Measurements from ENCODE around the gene IRAK3.

Gene IRAK3

DNA sequence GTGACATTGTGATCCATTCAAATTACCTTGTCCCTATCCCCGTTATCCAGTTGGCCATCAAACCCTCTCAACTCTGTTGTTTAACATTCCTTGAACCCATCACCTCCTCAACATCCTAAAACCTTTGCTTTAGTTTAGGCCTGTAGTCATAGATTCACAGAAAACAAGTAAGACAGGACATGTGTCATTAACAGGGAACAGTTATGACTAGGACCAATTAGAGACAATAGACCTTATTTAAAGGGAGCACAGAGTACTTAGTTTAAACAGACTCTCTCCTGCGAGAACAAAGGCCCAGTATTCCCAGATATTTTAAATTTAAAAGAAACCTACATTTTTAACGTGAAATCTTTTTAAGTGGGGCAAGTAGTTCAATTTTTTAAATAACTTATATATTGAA lies 93.2 kb downstream of the IRAK3 start:
- H2AFZ ChIP-seq (ENCODE audit: low read depth) = no peak overlapping the region

DNA sequence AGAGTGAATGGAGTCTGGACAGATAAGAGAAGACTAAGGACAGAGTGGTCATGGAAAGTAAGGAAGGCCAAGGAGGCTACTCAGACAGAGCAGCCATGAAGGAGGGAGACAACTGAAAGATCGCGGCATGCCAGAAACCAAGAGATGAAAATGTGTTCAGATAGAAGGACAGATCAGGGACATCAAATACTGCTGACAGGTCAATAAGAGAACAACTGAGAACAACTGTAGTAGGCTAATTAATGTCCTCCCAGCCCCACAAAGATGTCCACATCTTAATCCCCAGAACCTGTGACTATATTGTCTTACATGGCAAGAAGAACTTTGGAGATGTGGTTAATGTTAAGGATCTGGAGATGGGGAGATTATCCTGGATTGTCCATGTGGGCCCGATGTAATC lies 98.3 kb downstream of the IRAK3 start:
- Histone ChIP-seq H3K9ac (no peak overlapping the region), H3K27ac (no peak overlapping the region), H3K4me1 (ENCODE audit: low read depth, poor library complexity, severe bottlenecking) (no peaks in the 10 kb centered on the region), H3K27me3 (ENCODE audit: insufficient read depth, low read depth) (no peaks in the 10 kb centered on the region), H3K4me3 (IDR thresholded peaks at IDR 0.05; ENCODE audit: insufficient read depth, low read depth, low read length) (no peak overlapping the region), H3K36me3 (ENCODE audit: insufficient read depth) (no peaks in the 10 kb centered on the region), H3K4me2 (no peak overlapping the region), H2AFZ (ENCODE audit: low read depth) (no peak overlapping the region), H4K20me1 (ENCODE audit: insufficient read depth) (no peaks in the 10 kb centered on the region), H3K79me2 (ENCODE audit: insufficient read depth, low read depth) (no peaks in the 10 kb centered on the region)
- TF ChIP-seq, protein P1, sequence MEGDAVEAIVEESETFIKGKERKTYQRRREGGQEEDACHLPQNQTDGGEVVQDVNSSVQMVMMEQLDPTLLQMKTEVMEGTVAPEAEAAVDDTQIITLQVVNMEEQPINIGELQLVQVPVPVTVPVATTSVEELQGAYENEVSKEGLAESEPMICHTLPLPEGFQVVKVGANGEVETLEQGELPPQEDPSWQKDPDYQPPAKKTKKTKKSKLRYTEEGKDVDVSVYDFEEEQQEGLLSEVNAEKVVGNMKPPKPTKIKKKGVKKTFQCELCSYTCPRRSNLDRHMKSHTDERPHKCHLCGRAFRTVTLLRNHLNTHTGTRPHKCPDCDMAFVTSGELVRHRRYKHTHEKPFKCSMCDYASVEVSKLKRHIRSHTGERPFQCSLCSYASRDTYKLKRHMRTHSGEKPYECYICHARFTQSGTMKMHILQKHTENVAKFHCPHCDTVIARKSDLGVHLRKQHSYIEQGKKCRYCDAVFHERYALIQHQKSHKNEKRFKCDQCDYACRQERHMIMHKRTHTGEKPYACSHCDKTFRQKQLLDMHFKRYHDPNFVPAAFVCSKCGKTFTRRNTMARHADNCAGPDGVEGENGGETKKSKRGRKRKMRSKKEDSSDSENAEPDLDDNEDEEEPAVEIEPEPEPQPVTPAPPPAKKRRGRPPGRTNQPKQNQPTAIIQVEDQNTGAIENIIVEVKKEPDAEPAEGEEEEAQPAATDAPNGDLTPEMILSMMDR (conservative IDR thresholded peaks at IDR 0.05; ENCODE audit: low read depth, low read length) = no peak

More for the DNA sequence above, 93.2 kb downstream of the IRAK3 start:
- TF ChIP-seq, protein P1 (conservative IDR thresholded peaks at IDR 0.05; ENCODE audit: low read depth, low read length) = no peak
- H4K20me1 ChIP-seq (ENCODE audit: insufficient read depth) = no peaks in the 10 kb centered on the region
- no peaks in the 10 kb centered on the region for H3K79me2 ChIP-seq (ENCODE audit: insufficient read depth, low read depth)
- no peak overlapping the region for H3K4me3 ChIP-seq (IDR thresholded peaks at IDR 0.05; ENCODE audit: insufficient read depth, low read depth, low read length)
- H3K36me3 ChIP-seq (ENCODE audit: insufficient read depth) = no peaks in the 10 kb centered on the region
- H3K9ac ChIP-seq = no peak overlapping the region
- no peak overlapping the region for H3K27ac ChIP-seq
- H3K27me3 ChIP-seq (ENCODE audit: insufficient read depth, low read depth) = no peaks in the 10 kb centered on the region
- H3K4me1 ChIP-seq (ENCODE audit: low read depth, poor library complexity, severe bottlenecking) = no peaks in the 10 kb centered on the region
- no peak overlapping the region for H3K4me2 ChIP-seq

DNA sequence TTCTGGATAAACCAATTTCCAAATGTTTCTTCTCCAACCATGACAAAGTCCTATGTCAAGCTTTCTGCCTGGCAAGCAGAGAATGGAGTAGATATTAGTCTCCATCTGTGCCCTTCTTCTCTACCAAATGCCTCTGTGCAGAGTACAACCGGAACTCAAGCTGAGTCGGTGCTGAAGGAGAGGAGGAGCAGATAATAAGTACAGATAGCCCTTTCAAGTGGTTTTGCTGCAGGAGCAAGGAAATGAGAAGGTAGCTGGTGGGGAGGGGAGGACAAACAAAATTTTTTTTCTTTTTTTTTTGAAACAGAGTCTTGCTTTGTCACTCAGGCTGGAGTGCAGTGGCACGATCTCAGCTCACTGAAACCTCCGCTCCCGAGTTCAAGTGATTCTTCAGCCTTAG lies 99.1 kb downstream of the IRAK3 start:
- Histone ChIP-seq H2AFZ (ENCODE audit: low read depth) (no peak overlapping the region), H3K4me1 (ENCODE audit: low read depth, poor library complexity, severe bottlenecking) (no peaks in the 10 kb centered on the region), H3K79me2 (ENCODE audit: insufficient read depth, low read depth) (no peaks in the 10 kb centered on the region), H3K4me3 (IDR thresholded peaks at IDR 0.05; ENCODE audit: insufficient read depth, low read depth, low read length) (no peak overlapping the region), H3K27me3 (ENCODE audit: insufficient read depth, low read depth) (no peaks in the 10 kb centered on the region), H3K4me2 (no peak overlapping the region), H3K27ac (no peak overlapping the region), H3K9ac (no peak overlapping the region), H3K36me3 (ENCODE audit: insufficient read depth) (no peaks in the 10 kb centered on the region), H4K20me1 (ENCODE audit: insufficient read depth) (no peaks in the 10 kb centered on the region)
- TF ChIP-seq, protein P1 (conservative IDR thresholded peaks at IDR 0.05; ENCODE audit: low read depth, low read length) = no peak

GRCh38 chr12:66289485-66289884 lies 100.5 kb downstream of the IRAK3 start:
- Histone ChIP-seq H3K36me3 (ENCODE audit: insufficient read depth) (no peaks in the 10 kb centered on the region), H3K4me1 (ENCODE audit: low read depth, poor library complexity, severe bottlenecking) (no peaks in the 10 kb centered on the region), H3K9ac (no peak overlapping the region), H3K79me2 (ENCODE audit: insufficient read depth, low read depth) (no peaks in the 10 kb centered on the region), H3K27me3 (ENCODE audit: insufficient read depth, low read depth) (no peaks in the 10 kb centered on the region), H2AFZ (ENCODE audit: low read depth) (no peak overlapping the region), H3K4me3 (IDR thresholded peaks at IDR 0.05; ENCODE audit: insufficient read depth, low read depth, low read length) (no peak overlapping the region), H4K20me1 (ENCODE audit: insufficient read depth) (no peaks in the 10 kb centered on the region), H3K27ac (no peak overlapping the region), H3K4me2 (no peak overlapping the region)
- TF ChIP-seq, protein P1 (conservative IDR thresholded peaks at IDR 0.05; ENCODE audit: low read depth, low read length) = no peak

Measured in KMS-11 (cell line).